Measurements from ENCODE around the gene BRAT1.
"Not testable (repeated sequence)": the region's sequence is repeated elsewhere in the genome, so short reads cannot be mapped to it uniquely, and the experiment has no call there.

Gene BRAT1

GRCh38 chr7:2535872-2536627, 19.3 kb downstream of the BRAT1 start:
- DNase-seq = peak in 2 of 3 experiments; percentile 53 to 82

- DNase-seq = not testable (repeated sequence)
These were observed 21.1 kb downstream of the BRAT1 start for GRCh38 chr7:2534214-2534613.

- DNase-seq = not testable (repeated sequence)
These were observed 21.8 kb downstream of the BRAT1 start for GRCh38 chr7:2533566-2533965.

- DNase-seq = peak in 1 of 3 experiments; percentile 29
These were observed 22.5 kb downstream of the BRAT1 start for GRCh38 chr7:2532816-2533215.

GRCh38 chr7:2532199-2532772, 23.0 kb downstream of the BRAT1 start:
- peak in 2 of 3 experiments; percentile 51 to 52 for DNase-seq

GRCh38 chr7:2531796-2532110, 23.6 kb downstream of the BRAT1 start:
- DNase-seq = peak in 2 of 3 experiments; percentile 66 to 67

GRCh38 chr7:2530994-2531795, 24.1 kb downstream of the BRAT1 start:
- peak; percentile 46 to 71 (median 66) for DNase-seq

GRCh38 chr7:2530071-2530987, 25.0 kb downstream of the BRAT1 start:
- DNase-seq = peak in 2 of 3 experiments; percentile 66

- peak in 2 of 3 experiments; percentile 26 to 31 for DNase-seq
These were observed 25.9 kb downstream of the BRAT1 start for GRCh38 chr7:2529161-2530070.

GRCh38 chr7:2528481-2529095, 26.7 kb downstream of the BRAT1 start:
- no peak for DNase-seq

- DNase-seq = peak; percentile 40 to 95 (median 90)
These were observed 27.5 kb downstream of the BRAT1 start for GRCh38 chr7:2527505-2528467.

- peak in 1 of 3 experiments; percentile 43 for DNase-seq
These were observed 28.4 kb downstream of the BRAT1 start for GRCh38 chr7:2526659-2527504.

- DNase-seq = peak; percentile 72 to 93 (median 88)
These were observed 29.4 kb downstream of the BRAT1 start for GRCh38 chr7:2525658-2526630.

GRCh38 chr7:2524808-2525657, 30.3 kb downstream of the BRAT1 start:
- DNase-seq = peak; percentile 44 to 76 (median 67)

GRCh38 chr7:2523941-2524807, 31.1 kb downstream of the BRAT1 start:
- DNase-seq = peak; percentile 94 to 99 (median 98)

Measured in NCI-H1417 (cell line).